Natural killer cell treated with Interleukin-12 subunit alpha and Interleukin-12 subunit beta and Interleukin-15 and Interleukin-18, amount 100 ng/mL, for 72 hours (primary cell): Measurements from ENCODE around the gene TRPC3. TPM values are rescaled to one million over a fixed set of nuclear protein-coding genes. Genes with fewer than 3 reads are reported as not detected.
A peak's percentile ranks its signal among the peaks of the same experiment; 100 is the strongest.

Experiments
- ATAC-seq, 2 donors: fragments of 150-1000 bp; cut with Tn5 transposase in 1 of 2; sonication (Bioruptor Pico), chemical (Tn5 transposase) in 1 of 2; 2 replicates each; pipeline ENCODE4 v1.10.0; 2021
- DNase-seq: peaks from one replicate; pipeline ENCODE4 v3.0.0; 2022; ENCODE audit warnings: low spot score
- H3K27ac Mint-ChIP-seq, 2 donors: 1 replicate in 1 of 2; 2 replicates in 1 of 2; pipeline ENCODE4 v1.8.0; 2022; ENCODE audit warnings: mixed read lengths in 2 of 2, mild to moderate bottlenecking in 1 of 2, moderate library complexity in 1 of 2
- H3K27me3 Mint-ChIP-seq, 2 donors: 1 replicate in 1 of 2; 2 replicates in 1 of 2; pipeline ENCODE4 v1.8.0; 2022; ENCODE audit warnings: mixed read lengths in 2 of 2
- H3K36me3 Mint-ChIP-seq: one replicate; pipeline ENCODE4 v1.8.0; 2022; ENCODE audit warnings: mixed read lengths
- H3K4me1 Mint-ChIP-seq, 2 donors: 1 replicate in 1 of 2; 2 replicates in 1 of 2; pipeline ENCODE4 v1.8.0; 2022; ENCODE audit warnings: low read depth in 2 of 2, mixed read lengths in 2 of 2, mild to moderate bottlenecking in 1 of 2
- H3K4me3 Mint-ChIP-seq: one replicate; pipeline ENCODE4 v1.8.0; 2022; ENCODE audit warnings: mixed read lengths
- H3K9me3 Mint-ChIP-seq: 2 replicates; pipeline ENCODE4 v1.8.0; 2022; ENCODE audit warnings: mixed read lengths
- total RNA-seq, 2 donors: library from RNA; stranded (reverse); gene quantifications; one replicate each; pipeline ENCODE4 v1.2.3, GENCODE V29; 2022

The TRPC3 gene
- total RNA-seq, 2 donors from 2014 or later: 0.24 to 0.73 TPM

- Mint-ChIP-seq H3K4me1 (no peaks in the 10 kb centered on the region), H3K9me3 (no peaks in the 10 kb centered on the region), H3K27me3 (peaks cover 25 to 42% of the 10 kb centered on the region in 2 donors), H3K27ac (no peak overlapping the region), H3K4me3 (no peak overlapping the region), H3K36me3 (no peaks in the 10 kb centered on the region)
- ATAC-seq (no peak), DNase-seq (no peak)
Observed at GRCh38 chr4:121877041-121877773, 74.7 kb downstream of the TRPC3 start.

- peaks cover under 1 to 1% of the 10 kb centered on the region in 2 donors for H3K4me1 Mint-ChIP-seq
- ATAC-seq: no peak
- H3K4me3 Mint-ChIP-seq: no peak overlapping the region
- no peaks in the 10 kb centered on the region for H3K9me3 Mint-ChIP-seq
- no peaks in the 10 kb centered on the region for H3K36me3 Mint-ChIP-seq
- H3K27me3 Mint-ChIP-seq: peaks cover 21 to 31% of the 10 kb centered on the region in 2 donors
- no peak overlapping the region for H3K27ac Mint-ChIP-seq
- DNase-seq: no peak
Observed at GRCh38 chr4:121876070-121876469, 75.8 kb downstream of the TRPC3 start.

- Mint-ChIP-seq H3K9me3 (no peaks in the 10 kb centered on the region), H3K4me1 (peaks cover 2 to 6% of the 10 kb centered on the region in 2 donors), H3K4me3 (no peak overlapping the region), H3K27ac (no peak overlapping the region), H3K27me3 (peaks cover 19 to 28% of the 10 kb centered on the region in 2 donors), H3K36me3 (no peaks in the 10 kb centered on the region)
- ATAC-seq (no peak), DNase-seq (no peak)
Observed at GRCh38 chr4:121875652-121876051, 76.2 kb downstream of the TRPC3 start.

- DNase-seq: no peak
- H3K9me3 Mint-ChIP-seq: no peaks in the 10 kb centered on the region
- ATAC-seq: no peak
- peaks cover 15 to 20% of the 10 kb centered on the region in 2 donors for H3K27me3 Mint-ChIP-seq
- H3K36me3 Mint-ChIP-seq: no peaks in the 10 kb centered on the region
- H3K27ac Mint-ChIP-seq: no peak overlapping the region
- H3K4me1 Mint-ChIP-seq: peaks cover 7 to 17% of the 10 kb centered on the region in 2 donors
- H3K4me3 Mint-ChIP-seq: no peak overlapping the region
Observed at GRCh38 chr4:121873604-121874003, 78.3 kb downstream of the TRPC3 start.

GRCh38 chr4:121869841-121870822 lies 81.7 kb downstream of the TRPC3 start, which contains the start of gene BBS7:
BBS7 (minus strand) TSS chr4:121870474; CDS start chr4:121870313, 161 bp downstream.
- peaks cover 9 to 11% of the 10 kb centered on the region in 2 donors for H3K27me3 Mint-ChIP-seq
- DNase-seq (peak; percentile 95), ATAC-seq (peak; percentile 100)
- H3K4me3 Mint-ChIP-seq: peak within 1 kb of the TSS; percentile 95
- no peaks in the 10 kb centered on the region for H3K9me3 Mint-ChIP-seq
- H3K4me1 Mint-ChIP-seq: peaks cover 10 to 18% of the 10 kb centered on the region in 2 donors
- peak within 1 kb of the TSS; percentile 73 to 91 for H3K27ac Mint-ChIP-seq
- H3K36me3 Mint-ChIP-seq: peaks cover 17% of the 10 kb centered on the region

GRCh38 chr4:121863799-121864198 lies 88.1 kb downstream of the TRPC3 start:
- Mint-ChIP-seq H3K27me3 (no peaks in the 10 kb centered on the region), H3K9me3 (no peaks in the 10 kb centered on the region), H3K4me1 (peaks cover 3 to 4% of the 10 kb centered on the region in 2 donors), H3K27ac (no peak overlapping the region), H3K4me3 (no peak overlapping the region), H3K36me3 (peaks cover 17% of the 10 kb centered on the region)
- ATAC-seq: no peak
- DNase-seq: no peak

- no peaks in the 10 kb centered on the region for H3K9me3 Mint-ChIP-seq
- no peaks in the 10 kb centered on the region for H3K27me3 Mint-ChIP-seq
- H3K4me1 Mint-ChIP-seq: peaks cover 0 to 2% of the 10 kb centered on the region in 2 donors
- peaks cover 8% of the 10 kb centered on the region for H3K36me3 Mint-ChIP-seq
- no peak for DNase-seq
- H3K27ac Mint-ChIP-seq: no peak overlapping the region
- no peak for ATAC-seq
- no peak overlapping the region for H3K4me3 Mint-ChIP-seq
Observed at GRCh38 chr4:121861426-121861825, 90.4 kb downstream of the TRPC3 start.

GRCh38 chr4:121860121-121860520 lies 91.7 kb downstream of the TRPC3 start:
- H3K4me3 Mint-ChIP-seq: no peak overlapping the region
- H3K9me3 Mint-ChIP-seq: no peaks in the 10 kb centered on the region
- no peaks in the 10 kb centered on the region for H3K36me3 Mint-ChIP-seq
- no peaks in the 10 kb centered on the region for H3K27me3 Mint-ChIP-seq
- ATAC-seq: no peak
- no peak overlapping the region for H3K27ac Mint-ChIP-seq
- no peaks in the 10 kb centered on the region for H3K4me1 Mint-ChIP-seq
- DNase-seq: no peak

GRCh38 chr4:121851354-121851753 lies 100.5 kb downstream of the TRPC3 start:
- no peak overlapping the region for H3K4me3 Mint-ChIP-seq
- DNase-seq: no peak
- no peaks in the 10 kb centered on the region for H3K36me3 Mint-ChIP-seq
- H3K4me1 Mint-ChIP-seq: no peaks in the 10 kb centered on the region
- H3K27ac Mint-ChIP-seq: no peak overlapping the region
- no peak for ATAC-seq
- H3K27me3 Mint-ChIP-seq: no peaks in the 10 kb centered on the region
- no peaks in the 10 kb centered on the region for H3K9me3 Mint-ChIP-seq

- Mint-ChIP-seq H3K9me3 (no peaks in the 10 kb centered on the region), H3K36me3 (peaks cover 8% of the 10 kb centered on the region), H3K27ac (no peak overlapping the region), H3K4me3 (no peak overlapping the region), H3K4me1 (no peaks in the 10 kb centered on the region), H3K27me3 (no peaks in the 10 kb centered on the region)
- peak in 1 of 2 donors; percentile 60 for ATAC-seq
- DNase-seq: no peak
Observed at GRCh38 chr4:121846662-121847061, 105.2 kb downstream of the TRPC3 start.

GRCh38 chr4:121842862-121843261 lies 109.0 kb downstream of the TRPC3 start:
- H3K9me3 Mint-ChIP-seq: no peaks in the 10 kb centered on the region
- no peak overlapping the region for H3K4me3 Mint-ChIP-seq
- H3K27ac Mint-ChIP-seq: no peak overlapping the region
- peaks cover 8% of the 10 kb centered on the region for H3K36me3 Mint-ChIP-seq
- ATAC-seq: no peak
- H3K27me3 Mint-ChIP-seq: no peaks in the 10 kb centered on the region
- DNase-seq: no peak
- H3K4me1 Mint-ChIP-seq: no peaks in the 10 kb centered on the region

GRCh38 chr4:121838136-121838535 lies 113.7 kb downstream of the TRPC3 start:
- Mint-ChIP-seq H3K27me3 (no peaks in the 10 kb centered on the region), H3K36me3 (peaks cover 6% of the 10 kb centered on the region), H3K4me1 (no peaks in the 10 kb centered on the region), H3K9me3 (no peaks in the 10 kb centered on the region), H3K27ac (no peak overlapping the region), H3K4me3 (no peak overlapping the region)
- DNase-seq (no peak), ATAC-seq (no peak)

GRCh38 chr4:121829511-121829910 lies 122.3 kb downstream of the TRPC3 start:
- Mint-ChIP-seq H3K4me1 (peaks cover 0 to 2% of the 10 kb centered on the region in 2 donors), H3K9me3 (no peaks in the 10 kb centered on the region), H3K27me3 (no peaks in the 10 kb centered on the region), H3K36me3 (no peaks in the 10 kb centered on the region), H3K4me3 (no peak overlapping the region), H3K27ac (no peak overlapping the region)
- DNase-seq (no peak), ATAC-seq (no peak)
